Astrocyte (in vitro differentiated cells and primary cell): ENCODE data around the gene FNDC3B.
"Not testable (repeated sequence)": the region's sequence is repeated elsewhere in the genome, so short reads cannot be mapped to it uniquely, and the experiment has no call there.

Source experiments
- EZH2 ChIP-seq: IDR thresholded peaks from 2 replicates; pipeline ENCODE4 v1.6.1; 2012; ENCODE audit warnings: mild to moderate bottlenecking, low read length, inconsistent platforms; ENCODE audit not compliant: insufficient read depth
- TF ChIP-seq, protein P1 (sequence below): IDR thresholded peaks from 2 replicates; pipeline ENCODE4 v1.5.1; 2011; ENCODE audit warnings: low read depth, mild to moderate bottlenecking, inconsistent platforms, low read length, moderate library complexity; ENCODE audit not compliant: insufficient read depth

DNA sequence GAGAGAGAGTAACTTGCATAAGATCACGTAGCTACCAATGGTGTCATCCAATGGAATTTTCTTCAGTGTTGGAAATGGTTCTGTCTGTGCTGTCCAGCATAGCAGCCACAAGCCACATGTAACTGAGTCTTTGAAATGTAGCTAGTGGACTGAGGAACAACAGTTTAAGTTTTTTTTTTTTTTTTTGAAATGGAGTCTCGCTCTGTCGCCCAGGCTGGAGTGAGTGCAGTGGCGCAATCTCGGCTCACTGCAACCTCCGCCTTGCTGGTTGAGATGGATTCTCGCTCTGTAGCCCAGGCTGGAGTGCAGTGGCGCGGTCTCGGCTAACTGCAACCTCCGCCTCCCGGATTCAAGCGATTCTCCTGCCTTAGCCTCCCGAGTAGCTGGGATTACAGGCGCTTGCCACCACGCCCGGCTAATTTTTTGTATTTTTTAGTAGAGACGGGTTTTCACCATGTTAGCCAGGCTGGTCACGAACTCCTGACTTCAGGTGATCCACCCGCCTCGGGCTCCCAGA lies 3.3 kb downstream of the FNDC3B start:
- TF ChIP-seq, protein P1, sequence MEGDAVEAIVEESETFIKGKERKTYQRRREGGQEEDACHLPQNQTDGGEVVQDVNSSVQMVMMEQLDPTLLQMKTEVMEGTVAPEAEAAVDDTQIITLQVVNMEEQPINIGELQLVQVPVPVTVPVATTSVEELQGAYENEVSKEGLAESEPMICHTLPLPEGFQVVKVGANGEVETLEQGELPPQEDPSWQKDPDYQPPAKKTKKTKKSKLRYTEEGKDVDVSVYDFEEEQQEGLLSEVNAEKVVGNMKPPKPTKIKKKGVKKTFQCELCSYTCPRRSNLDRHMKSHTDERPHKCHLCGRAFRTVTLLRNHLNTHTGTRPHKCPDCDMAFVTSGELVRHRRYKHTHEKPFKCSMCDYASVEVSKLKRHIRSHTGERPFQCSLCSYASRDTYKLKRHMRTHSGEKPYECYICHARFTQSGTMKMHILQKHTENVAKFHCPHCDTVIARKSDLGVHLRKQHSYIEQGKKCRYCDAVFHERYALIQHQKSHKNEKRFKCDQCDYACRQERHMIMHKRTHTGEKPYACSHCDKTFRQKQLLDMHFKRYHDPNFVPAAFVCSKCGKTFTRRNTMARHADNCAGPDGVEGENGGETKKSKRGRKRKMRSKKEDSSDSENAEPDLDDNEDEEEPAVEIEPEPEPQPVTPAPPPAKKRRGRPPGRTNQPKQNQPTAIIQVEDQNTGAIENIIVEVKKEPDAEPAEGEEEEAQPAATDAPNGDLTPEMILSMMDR: not testable (repeated sequence)
- TF ChIP-seq EZH2: not testable (repeated sequence)
